Common myeloid progenitor, CD34-positive (primary cell): ENCODE results near the gene MTX1.
"Not testable (repeated sequence)": the region's sequence is repeated elsewhere in the genome, so short reads cannot be mapped to it uniquely, and the experiment has no call there.

Experiments
- CTCF ChIA-PET: fragments of 350-600 bp; sonication (Branson Sonifier 250); formaldehyde crosslinking; loops from one replicate; lab custom pipeline; 2021; ENCODE audit warnings: antibody characterized with exemption; lab: Charles Lee
- POLR2A ChIA-PET: fragments of 350-600 bp; sonication (Branson Sonifier 250); formaldehyde crosslinking; loops from one replicate; lab custom pipeline; 2021; ENCODE audit warnings: antibody characterized with exemption; lab: Charles Lee
- DNase-seq, 3 donors: peaks; one replicate each; pipeline versions ENCODE4 v3.0.0 to v3.0.0-alpha.2; 2013
- H3K27ac ChIP-seq, 2 experiments: 1 replicate in 1 of 2; 2 replicates in 1 of 2; pipeline ENCODE4 v1.7.0; 2013; ENCODE audit warnings: inconsistent platforms in 2 of 2, low read length in 2 of 2, mild to moderate bottlenecking in 2 of 2, low read depth in 1 of 2, moderate library complexity in 1 of 2; ENCODE audit not compliant: severe bottlenecking in 2 of 2, insufficient read depth in 1 of 2, poor library complexity in 1 of 2
- H3K27me3 ChIP-seq, 5 experiments: replicated peaks in 2 of 5; 1 replicate in 3 of 5; 2 replicates in 2 of 5; pipeline versions ENCODE4 v1.6.1 to v1.7.0; 2013; ENCODE audit warnings: low read length in 4 of 5, mild to moderate bottlenecking in 2 of 5, moderate library complexity in 2 of 5, inconsistent platforms in 1 of 5; ENCODE audit not compliant: insufficient read depth in 5 of 5, control insufficient read depth in 4 of 5
- H3K36me3 ChIP-seq, 4 experiments: 1 replicate in 2 of 4; 2 replicates in 2 of 4; pipeline versions ENCODE4 v1.6.1 to v1.7.0; 2013; ENCODE audit warnings: low read length in 3 of 4, control low read depth in 1 of 4, mild to moderate bottlenecking in 1 of 4; ENCODE audit not compliant: control insufficient read depth in 4 of 4, insufficient read depth in 4 of 4
- H3K4me1 ChIP-seq, 4 experiments: 1 replicate in 3 of 4; 2 replicates in 1 of 4; pipeline versions ENCODE4 v1.6.1 to v1.7.1; 2013; ENCODE audit warnings: low read length in 3 of 4, mild to moderate bottlenecking in 3 of 4, control low read depth in 1 of 4, inconsistent platforms in 1 of 4, moderate library complexity in 1 of 4; ENCODE audit not compliant: control insufficient read depth in 4 of 4, insufficient read depth in 4 of 4; ENCODE audit errors: control extremely low read depth in 1 of 4
- H3K4me3 ChIP-seq, 7 experiments: 1 replicate in 4 of 7; 2 replicates in 3 of 7; pipeline versions ENCODE4 v1.5.1 to v1.7.0; 2013; ENCODE audit warnings: mild to moderate bottlenecking in 7 of 7, low read length in 6 of 7, moderate library complexity in 6 of 7, inconsistent platforms in 2 of 7, low read depth in 2 of 7, control low read depth in 1 of 7; ENCODE audit not compliant: insufficient read depth in 4 of 7, control insufficient read depth in 1 of 7; ENCODE audit errors: extremely low read depth in 1 of 7
- H3K9me3 ChIP-seq, 5 experiments: 1 replicate in 4 of 5; 2 replicates in 1 of 5; pipeline versions ENCODE4 v1.6.1 to v1.7.1; 2013; ENCODE audit warnings: low read length in 4 of 5, mild to moderate bottlenecking in 2 of 5, inconsistent platforms in 1 of 5, low read depth in 1 of 5, moderate library complexity in 1 of 5; ENCODE audit not compliant: control insufficient read depth in 4 of 5, insufficient read depth in 2 of 5; ENCODE audit errors: control extremely low read depth in 1 of 5
- WGBS: methylation state at CpG from one replicate; pipeline ENCODE4 v1.1.5; 2013; ENCODE audit not compliant: insufficient coverage; 5-methylcytosine and 5-hydroxymethylcytosine counted together

MTX1 gene

GRCh38 chr1:155242805-155243358 is 34.4 kb downstream of the MTX1 start:
- peak overlapping the region in 3 of 7 experiments; percentile 78 to 79 (median 78) for H3K4me3 ChIP-seq
- 93% methylated on average over 2 of the region's 3 CpGs for WGBS
- POLR2A ChIA-PET = no interaction called here

GRCh38 chr1:155244368-155245162 is 36.1 kb downstream of the MTX1 start:
- POLR2A ChIA-PET = interaction anchor here (1.6 kb wide), 1 partner anchor 17 kb away, joined by 9 read pairs; no protein-coding TSS in a partner anchor
- WGBS = 0% methylated on average over 42 of the region's 53 CpGs

More at GRCh38 chr1:155242805-155243358, 34.4 kb downstream of the MTX1 start:
- peaks cover 0 to 18% (median 11%) of the 10 kb centered on the region in 4 experiments for H3K36me3 ChIP-seq
- peak overlapping the region in 1 of 2 experiments; percentile 77 for H3K27ac ChIP-seq
- no peaks in the 10 kb centered on the region for H3K27me3 ChIP-seq
- H3K9me3 ChIP-seq = no peaks in the 10 kb centered on the region
- no peak for DNase-seq
- CTCF ChIA-PET = interaction anchor here (0.7 to 3.6 kb wide), 5 partner anchors 8 to 145 kb away, joined by 3 to 19 read pairs (median 7); partner anchors contain the start of genes MTX1 and THBS3
- peaks cover 6 to 39% (median 32%) of the 10 kb centered on the region in 4 experiments for H3K4me1 ChIP-seq

GRCh38 chr1:155245163-155245524 is 36.6 kb downstream of the MTX1 start:
- H3K36me3 ChIP-seq = peaks cover 0 to 14% (median 9%) of the 10 kb centered on the region in 4 experiments
- CTCF ChIA-PET = interaction anchor here (1.2 to 1.6 kb wide), 3 partner anchors 38 to 72 kb away, joined by 3 to 5 read pairs (median 4); partner anchors contain the start of gene KRTCAP2
- H3K27ac ChIP-seq = peak overlapping the region in 1 of 2 experiments; percentile 77
- no peaks in the 10 kb centered on the region for H3K27me3 ChIP-seq
- POLR2A ChIA-PET = no interaction called here
- no peak for DNase-seq
- no peaks in the 10 kb centered on the region for H3K9me3 ChIP-seq
- H3K4me1 ChIP-seq = peaks cover 6 to 45% (median 35%) of the 10 kb centered on the region in 4 experiments
- H3K4me3 ChIP-seq = peak overlapping the region; percentile 28 to 79 (median 73)
- 80% methylated on average over 5 of the region's 8 CpGs for WGBS

More at GRCh38 chr1:155244368-155245162, 36.1 kb downstream of the MTX1 start:
- Histone ChIP-seq H3K36me3 (peaks cover 0 to 17% (median 9%) of the 10 kb centered on the region in 4 experiments), H3K4me3 (peak overlapping the region; percentile 28 to 79 (median 74)), H3K27ac (peak overlapping the region; percentile 33 to 77), H3K27me3 (no peaks in the 10 kb centered on the region), H3K4me1 (peaks cover 6 to 41% (median 32%) of the 10 kb centered on the region in 4 experiments), H3K9me3 (no peaks in the 10 kb centered on the region)
- DNase-seq = peak; percentile 99 to 100 (median 100)
- CTCF ChIA-PET = interaction anchor here (1.1 to 2.9 kb wide), 9 partner anchors 17 to 147 kb away, joined by 3 to 14 read pairs (median 5); partner anchors contain the start of genes KRTCAP2, MTX1 and THBS3

GRCh38 chr1:155246796-155247195 is 38.3 kb downstream of the MTX1 start:
- DNase-seq, H3K27me3 ChIP-seq, H3K27ac ChIP-seq, H3K4me3 ChIP-seq, H3K9me3 ChIP-seq: not testable (repeated sequence)
- 96% methylated on average over 3 of the region's 3 CpGs for WGBS
- Histone ChIP-seq H3K36me3 (peaks cover 0 to 14% (median 10%) of the 10 kb centered on the region in 4 experiments), H3K4me1 (peaks cover 6 to 44% (median 30%) of the 10 kb centered on the region in 4 experiments)
- POLR2A ChIA-PET = interaction anchor here (0.5 kb wide), 1 partner anchor 988 kb away, joined by 5 read pairs; no protein-coding TSS in a partner anchor
- CTCF ChIA-PET = interaction anchor here (0.6 to 9.0 kb wide), 7 partner anchors 13 to 534 kb away, joined by 3 to 165 read pairs (median 7); partner anchors contain the start of genes FDPS, RUSC1, SCAMP3 and THBS3

- POLR2A ChIA-PET = no interaction called here
- Histone ChIP-seq H3K27me3 (no peaks in the 10 kb centered on the region), H3K27ac (no peak overlapping the region), H3K36me3 (peaks cover 0 to 14% (median 10%) of the 10 kb centered on the region in 4 experiments), H3K4me3 (no peak overlapping the region), H3K4me1 (peaks cover 3 to 36% (median 27%) of the 10 kb centered on the region in 4 experiments), H3K9me3 (no peaks in the 10 kb centered on the region)
- CTCF ChIA-PET = interaction anchor here (0.9 to 9.0 kb wide), 9 partner anchors 12 to 344 kb away, joined by 3 to 165 read pairs (median 7); partner anchors contain the start of genes FDPS, RUSC1, SCAMP3 and THBS3
- DNase-seq = peak in 2 of 3 donors; percentile 28 to 33
- 96% methylated on average over 24 of the region's 26 CpGs for WGBS
Measured at GRCh38 chr1:155247667-155248553, 39.4 kb downstream of the MTX1 start.

- Histone ChIP-seq H3K36me3 (peaks cover 0 to 17% (median 10%) of the 10 kb centered on the region in 4 experiments), H3K27me3 (no peaks in the 10 kb centered on the region), H3K9me3 (no peaks in the 10 kb centered on the region), H3K27ac (peak overlapping the region in 1 of 2 experiments; percentile 66), H3K4me3 (peak overlapping the region; percentile 32 to 90 (median 71)), H3K4me1 (peaks cover 0 to 39% (median 26%) of the 10 kb centered on the region in 4 experiments)
- ChIA-PET CTCF (interaction anchor here (0.6 to 9.0 kb wide), 39 partner anchors 9 to 608 kb away, joined by 3 to 165 read pairs (median 5); partner anchors contain the start of genes CLK2, FDPS, HCN3 and KRTCAP2), POLR2A (interaction anchor here (0.8 to 1.6 kb wide), 6 partner anchors 12 to 74 kb away, joined by 3 to 7 read pairs (median 5); partner anchors contain the start of genes CLK2, MTX1 and SCAMP3)
- peak in 2 of 3 donors; percentile 83 to 87 for DNase-seq
- WGBS = 0% methylated on average over 9 of the region's 28 CpGs
Measured at GRCh38 chr1:155250246-155250632, 41.7 kb downstream of the MTX1 start.
